HAP-1 (cell line): Measurements from ENCODE around the gene ARHGAP42.

Experiments used
- DNase-seq, 2 experiments: peaks; one replicate each; pipeline ENCODE4 v3.0.0-alpha.2; 2016 to 2020; ENCODE audit warnings: low spot score in 2 of 2
- H3K27me3 ChIP-seq: fragments of 250-450 bp; sonication (Bioruptor Pico); 2 replicates; pipeline ENCODE4 v1.5.1; 2020; ENCODE audit warnings: low read depth, mild to moderate bottlenecking, moderate library complexity
- H3K36me3 ChIP-seq: fragments of 250-450 bp; sonication (Bioruptor Pico); replicated peaks from 2 replicates; pipeline ENCODE4 v1.5.1; 2020; ENCODE audit warnings: mild to moderate bottlenecking
- H3K4me1 ChIP-seq: fragments of 250-450 bp; sonication (Bioruptor Pico); 2 replicates; pipeline ENCODE4 v1.5.1; 2020; ENCODE audit warnings: mild to moderate bottlenecking
- H3K4me3 ChIP-seq: fragments of 250-450 bp; sonication (Bioruptor Pico); 2 replicates; pipeline ENCODE4 v1.5.1; 2020; ENCODE audit warnings: mild to moderate bottlenecking, moderate library complexity
- H3K9me3 ChIP-seq: fragments of 250-450 bp; sonication (Bioruptor Pico); 2 replicates; pipeline ENCODE4 v1.5.1; 2020; ENCODE audit warnings: mild to moderate bottlenecking, moderate library complexity
- in situ Hi-C: fragments of 300-500 bp; cut with MboI; formaldehyde crosslinking; loops from 3 replicates; pipeline ENCODE4 v1.14.3; 2020; ENCODE audit warnings: low sequenced_read_pairs, inconsistent platforms, mixed read lengths

The ARHGAP42 gene

DNA sequence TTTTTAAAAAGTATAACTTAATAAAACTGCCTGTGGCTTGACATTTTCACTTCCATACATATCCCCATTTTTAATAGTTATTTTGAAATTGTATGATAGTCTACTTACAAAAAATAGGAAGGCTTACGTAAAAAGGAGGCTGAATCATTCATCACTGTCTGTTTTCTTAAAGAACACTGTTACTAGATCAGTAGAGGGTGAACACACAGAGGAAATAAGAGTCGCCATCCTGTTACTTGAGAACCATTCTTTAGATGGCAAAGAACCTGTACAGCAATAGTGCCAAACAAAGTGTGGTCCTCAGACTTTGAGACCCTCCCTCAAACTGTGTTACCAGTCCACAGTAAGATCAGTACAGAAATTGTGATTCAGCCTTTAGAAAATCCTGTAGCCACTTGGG lies 261.8 kb downstream of the ARHGAP42 start:
- Histone ChIP-seq H3K4me1 (no peaks in the 10 kb centered on the region; the same call in 1 of the 2 replicates), H3K4me3 (no peak overlapping the region), H3K9me3 (no peaks in the 10 kb centered on the region), H3K27me3 (no peaks in the 10 kb centered on the region), H3K36me3 (no peaks in the 10 kb centered on the region)
- DNase-seq, result no peak
- in situ Hi-C loops, result no loop called here

GRCh38 chr11:100949443-100949842 lies 262.4 kb downstream of the ARHGAP42 start:
- Histone ChIP-seq H3K4me1 (no peaks in the 10 kb centered on the region; the same call in 1 of the 2 replicates), H3K4me3 (no peak overlapping the region), H3K9me3 (no peaks in the 10 kb centered on the region), H3K36me3 (no peaks in the 10 kb centered on the region), H3K27me3 (no peaks in the 10 kb centered on the region)
- in situ Hi-C loops, result no loop called here
- no peak for DNase-seq

- no peaks in the 10 kb centered on the region for H3K36me3 ChIP-seq
- in situ Hi-C loops, result no loop called here
- H3K9me3 ChIP-seq, result no peaks in the 10 kb centered on the region
- H3K27me3 ChIP-seq, result no peaks in the 10 kb centered on the region
- no peak overlapping the region for H3K4me3 ChIP-seq
- no peak for DNase-seq
- peaks cover 11% of the 10 kb centered on the region for H3K4me1 ChIP-seq
Observed at GRCh38 chr11:100955318-100955717, 268.2 kb downstream of the ARHGAP42 start.

GRCh38 chr11:100956351-100956750 lies 269.3 kb downstream of the ARHGAP42 start:
- DNase-seq, result peak in 1 of 2 experiments; percentile 20
- no peaks in the 10 kb centered on the region for H3K36me3 ChIP-seq
- no peaks in the 10 kb centered on the region for H3K9me3 ChIP-seq
- no peak overlapping the region for H3K4me3 ChIP-seq
- no peaks in the 10 kb centered on the region for H3K27me3 ChIP-seq
- H3K4me1 ChIP-seq, result peaks cover 11% of the 10 kb centered on the region
- in situ Hi-C loops, result no loop called here

DNA sequence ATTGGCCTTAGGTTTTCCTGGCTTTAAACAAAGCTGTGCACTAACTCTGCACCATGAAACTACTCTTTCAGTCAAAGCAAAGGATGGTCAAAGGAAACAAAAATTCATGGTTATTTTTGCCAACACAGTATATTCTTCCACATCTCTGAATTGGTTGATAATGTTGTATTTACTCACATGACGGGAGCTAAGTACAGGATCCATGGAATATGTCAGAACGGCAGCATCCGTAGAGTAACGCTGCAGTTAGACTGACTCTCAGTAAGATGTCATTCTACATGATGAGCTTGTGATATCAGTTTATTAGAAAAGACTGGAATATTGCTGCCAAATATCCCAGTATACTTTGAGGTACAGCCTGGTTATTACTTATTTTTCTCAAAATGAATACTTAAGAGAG lies 270.4 kb downstream of the ARHGAP42 start:
- Histone ChIP-seq H3K9me3 (no peaks in the 10 kb centered on the region), H3K4me3 (no peak overlapping the region), H3K27me3 (no peaks in the 10 kb centered on the region), H3K4me1 (peaks cover 11% of the 10 kb centered on the region), H3K36me3 (no peaks in the 10 kb centered on the region)
- no peak for DNase-seq
- in situ Hi-C loops, result no loop called here

GRCh38 chr11:100961633-100962032 lies 274.5 kb downstream of the ARHGAP42 start:
- no peak for DNase-seq
- no peak overlapping the region for H3K4me3 ChIP-seq
- H3K9me3 ChIP-seq, result no peaks in the 10 kb centered on the region; the same call in 1 of the 2 replicates
- in situ Hi-C loops, result no loop called here
- H3K36me3 ChIP-seq, result no peaks in the 10 kb centered on the region
- peaks cover 4% of the 10 kb centered on the region for H3K4me1 ChIP-seq
- H3K27me3 ChIP-seq, result no peaks in the 10 kb centered on the region

- Histone ChIP-seq H3K9me3 (no peaks in the 10 kb centered on the region; the same call in 1 of the 2 replicates), H3K36me3 (no peaks in the 10 kb centered on the region), H3K27me3 (no peaks in the 10 kb centered on the region), H3K4me3 (no peak overlapping the region), H3K4me1 (no peaks in the 10 kb centered on the region)
- in situ Hi-C loops, result no loop called here
- no peak for DNase-seq
Observed at GRCh38 chr11:100963375-100963774, 276.3 kb downstream of the ARHGAP42 start.

GRCh38 chr11:100964435-100964834 lies 277.3 kb downstream of the ARHGAP42 start:
- DNase-seq, result no peak
- in situ Hi-C loops, result no loop called here
- no peaks in the 10 kb centered on the region for H3K36me3 ChIP-seq
- no peaks in the 10 kb centered on the region; the same call in 1 of the 2 replicates for H3K9me3 ChIP-seq
- no peak overlapping the region for H3K4me3 ChIP-seq
- no peaks in the 10 kb centered on the region for H3K4me1 ChIP-seq
- H3K27me3 ChIP-seq, result no peaks in the 10 kb centered on the region

GRCh38 chr11:100965346-100965745 lies 278.3 kb downstream of the ARHGAP42 start:
- no peaks in the 10 kb centered on the region for H3K4me1 ChIP-seq
- no peaks in the 10 kb centered on the region; the same call in 1 of the 2 replicates for H3K9me3 ChIP-seq
- H3K4me3 ChIP-seq, result no peak overlapping the region
- no peaks in the 10 kb centered on the region for H3K27me3 ChIP-seq
- no peaks in the 10 kb centered on the region for H3K36me3 ChIP-seq
- in situ Hi-C loops, result no loop called here
- no peak for DNase-seq

- Histone ChIP-seq H3K4me3 (no peak overlapping the region), H3K9me3 (no peaks in the 10 kb centered on the region; the same call in 1 of the 2 replicates), H3K36me3 (no peaks in the 10 kb centered on the region), H3K27me3 (no peaks in the 10 kb centered on the region), H3K4me1 (no peaks in the 10 kb centered on the region)
- in situ Hi-C loops, result no loop called here
- no peak for DNase-seq
Observed at GRCh38 chr11:100966366-100966765, 279.3 kb downstream of the ARHGAP42 start.

GRCh38 chr11:100969008-100969407 lies 281.9 kb downstream of the ARHGAP42 start:
- DNase-seq, result no peak
- Histone ChIP-seq H3K4me3 (no peak overlapping the region), H3K27me3 (no peaks in the 10 kb centered on the region), H3K9me3 (no peaks in the 10 kb centered on the region), H3K36me3 (no peaks in the 10 kb centered on the region), H3K4me1 (no peaks in the 10 kb centered on the region)
- in situ Hi-C loops, result no loop called here

DNA sequence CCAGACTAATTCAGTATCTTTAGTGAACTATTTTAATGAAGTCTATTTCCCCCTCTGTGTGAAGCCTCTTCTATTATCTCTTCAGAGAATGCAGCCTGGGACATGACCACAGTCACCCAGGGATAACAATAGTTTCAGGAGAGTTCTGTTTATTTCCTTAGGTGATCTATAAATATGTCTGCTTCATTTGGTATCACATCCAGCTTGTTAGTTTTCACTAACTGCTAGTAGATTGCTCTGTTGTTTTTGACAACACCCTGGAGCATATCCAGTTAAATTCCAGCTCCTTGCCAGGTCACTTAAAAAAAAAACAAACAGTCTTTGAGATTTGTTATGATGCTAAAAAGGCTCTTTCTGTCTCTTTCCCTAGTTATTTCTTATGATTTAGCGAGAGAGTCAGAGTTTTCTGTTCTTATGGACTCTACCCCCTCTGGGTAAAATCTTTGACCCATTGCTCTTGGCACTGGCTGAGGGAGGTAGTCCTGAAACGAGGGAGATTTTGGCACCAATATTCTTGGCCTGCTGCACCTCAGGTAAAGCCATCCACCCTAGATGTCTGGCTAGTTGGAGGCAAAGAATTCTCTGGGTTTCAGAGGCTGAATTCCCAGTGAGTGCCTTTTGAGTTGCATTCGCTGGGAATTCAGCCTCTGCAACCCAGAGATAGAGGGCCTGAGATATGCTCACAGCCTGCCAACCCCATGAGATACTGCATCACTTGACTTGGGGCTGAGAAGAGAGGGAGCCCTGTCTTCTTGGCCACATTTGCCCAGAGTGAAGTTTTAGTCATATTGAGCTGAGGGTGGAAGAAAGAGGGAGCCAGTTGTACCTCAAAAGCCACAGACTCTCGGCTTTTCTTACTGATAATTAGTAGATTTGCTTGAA lies 283.4 kb downstream of the ARHGAP42 start:
- Histone ChIP-seq H3K36me3 (no peaks in the 10 kb centered on the region), H3K27me3 (no peaks in the 10 kb centered on the region), H3K9me3 (no peaks in the 10 kb centered on the region), H3K4me3 (no peak overlapping the region), H3K4me1 (no peaks in the 10 kb centered on the region)
- in situ Hi-C loops, result no loop called here
- DNase-seq, result no peak

DNA sequence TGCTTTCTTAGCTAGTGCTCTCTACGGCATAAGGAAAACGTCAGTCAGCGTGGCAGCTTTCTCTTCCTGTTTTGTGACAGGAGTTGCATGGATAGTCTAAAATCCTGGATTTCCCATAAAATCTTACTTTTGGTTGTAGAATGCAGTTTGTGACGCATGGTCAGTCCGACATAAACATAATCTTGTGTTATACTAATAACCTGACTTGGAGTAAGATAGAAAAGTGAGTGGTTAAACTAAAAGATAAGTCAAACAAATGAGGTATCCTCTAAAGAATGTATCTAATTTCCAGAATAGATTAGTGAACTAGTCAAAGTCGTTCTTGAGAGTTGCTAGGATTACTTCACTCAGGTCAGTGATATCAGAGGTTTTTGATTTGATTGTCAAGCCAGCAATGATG lies 285.0 kb downstream of the ARHGAP42 start:
- H3K4me1 ChIP-seq, result no peaks in the 10 kb centered on the region
- no peaks in the 10 kb centered on the region for H3K9me3 ChIP-seq
- no peak for DNase-seq
- H3K36me3 ChIP-seq, result no peaks in the 10 kb centered on the region
- H3K4me3 ChIP-seq, result no peak overlapping the region
- in situ Hi-C loops, result no loop called here
- H3K27me3 ChIP-seq, result no peaks in the 10 kb centered on the region

DNA sequence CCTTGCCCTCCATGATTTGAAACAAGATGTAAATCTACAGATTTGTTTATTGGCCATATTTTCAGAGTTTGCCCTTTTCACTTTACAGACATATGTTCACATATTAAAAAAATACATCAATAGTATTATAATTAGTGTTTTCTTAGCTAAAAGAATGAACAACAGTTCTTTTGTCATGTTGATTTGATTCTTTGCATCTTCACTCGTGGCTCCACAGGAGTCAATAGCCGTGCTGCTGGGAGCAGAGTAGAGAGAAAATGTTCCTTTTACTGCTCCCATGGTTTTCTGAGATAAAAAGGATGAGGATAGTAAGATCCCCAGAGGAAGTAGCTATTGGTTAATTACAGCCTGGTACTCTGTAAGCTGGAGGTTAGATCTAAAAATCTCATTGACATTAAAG lies 291.4 kb downstream of the ARHGAP42 start:
- Histone ChIP-seq H3K36me3 (no peaks in the 10 kb centered on the region), H3K4me1 (no peaks in the 10 kb centered on the region), H3K27me3 (no peaks in the 10 kb centered on the region), H3K4me3 (no peak overlapping the region), H3K9me3 (no peaks in the 10 kb centered on the region)
- in situ Hi-C loops, result no loop called here
- DNase-seq, result no peak
